BJ (cell line): ENCODE results near the gene NRP1. TPM values are rescaled to one million over a fixed set of nuclear protein-coding genes. Genes with fewer than 3 reads are reported as not detected.

Source experiments
- CTCF ChIA-PET: fragments of 350-600 bp; formaldehyde crosslinking; extraction: SDS; loops from one replicate; lab custom pipeline; 2021; ENCODE audit warnings: antibody characterized with exemption, inconsistent platforms; lab: Yijun Ruan, JAX
- POLR2A ChIA-PET: fragments of 300-600 bp; sonication (Branson Sonifier 250); formaldehyde crosslinking; extraction: SDS; loops from one replicate; lab custom pipeline; 2021; ENCODE audit warnings: antibody characterized with exemption; lab: Charles Lee
- DNase-seq: peaks from one replicate; pipeline ENCODE4 v3.0.0-alpha.2; 2011; ENCODE audit warnings: low read depth
- H3K27me3 ChIP-seq: 2 replicates; pipeline ENCODE4 v1.6.0; 2011; ENCODE audit warnings: low read length; ENCODE audit not compliant: control insufficient read depth, insufficient read depth
- H3K36me3 ChIP-seq: 2 replicates; pipeline ENCODE4 v1.5.1; 2011; ENCODE audit warnings: low read length; ENCODE audit not compliant: control insufficient read depth, insufficient read depth
- H3K4me3 ChIP-seq: 2 replicates; pipeline ENCODE4 v1.5.1; 2011; ENCODE audit warnings: low read depth, mild to moderate bottlenecking, control low read depth, low read length
- CTCF ChIP-seq: IDR thresholded peaks from 2 replicates; pipeline ENCODE4 v1.5.1; 2011; ENCODE audit warnings: low read depth, mild to moderate bottlenecking, control low read depth, inconsistent platforms, low read length, moderate library complexity; ENCODE audit not compliant: insufficient read depth
- polyA plus RNA-seq: library from polyadenylated mRNA; depleted of rRNA; stranded (reverse); fragments of >200 nt; gene quantifications from 2 replicates; pipeline ENCODE4 v1.2.3, GENCODE V29; 2011

NRP1 gene
- polyA plus RNA-seq, 1 experiment: 141 TPM

GRCh38 chr10:33363106-33363505, 28.6 kb upstream of the NRP1 start:
- ChIA-PET POLR2A (no interaction called here), CTCF (no interaction called here)
- DNase-seq: no peak
- TF ChIP-seq CTCF: no peak
- Histone ChIP-seq H3K27me3 (no peaks in the 10 kb centered on the region), H3K36me3 (no peaks in the 10 kb centered on the region), H3K4me3 (no peak overlapping the region)

GRCh38 chr10:33358016-33358415, 23.5 kb upstream of the NRP1 start:
- DNase-seq: no peak
- CTCF ChIA-PET: interaction anchor here (0.6 kb wide), 1 partner anchor 27 kb away, joined by 3 read pairs; no protein-coding TSS in a partner anchor
- POLR2A ChIA-PET: interaction anchor here (0.6 kb wide), 1 partner anchor 9 kb away, joined by 3 read pairs; no protein-coding TSS in a partner anchor
- H3K4me3 ChIP-seq: no peak overlapping the region
- H3K36me3 ChIP-seq: no peaks in the 10 kb centered on the region
- H3K27me3 ChIP-seq: no peaks in the 10 kb centered on the region
- no peak for TF ChIP-seq CTCF

GRCh38 chr10:33355274-33355673, 20.8 kb upstream of the NRP1 start:
- DNase-seq: no peak
- H3K36me3 ChIP-seq: no peaks in the 10 kb centered on the region
- POLR2A ChIA-PET: no interaction called here
- H3K27me3 ChIP-seq: no peaks in the 10 kb centered on the region
- CTCF ChIA-PET: interaction anchor here (1.0 kb wide), 1 partner anchor 18 kb away, joined by 3 read pairs; no protein-coding TSS in a partner anchor
- H3K4me3 ChIP-seq: no peak overlapping the region
- TF ChIP-seq CTCF: no peak

GRCh38 chr10:33353853-33354252, 19.4 kb upstream of the NRP1 start:
- TF ChIP-seq CTCF: no peak
- ChIA-PET CTCF (no interaction called here), POLR2A (no interaction called here)
- DNase-seq: no peak
- Histone ChIP-seq H3K4me3 (no peak overlapping the region), H3K36me3 (no peaks in the 10 kb centered on the region), H3K27me3 (no peaks in the 10 kb centered on the region)

GRCh38 chr10:33353334-33353733, 18.9 kb upstream of the NRP1 start:
- DNase-seq: no peak
- Histone ChIP-seq H3K27me3 (no peaks in the 10 kb centered on the region), H3K36me3 (no peaks in the 10 kb centered on the region), H3K4me3 (no peak overlapping the region)
- ChIA-PET POLR2A (no interaction called here), CTCF (no interaction called here)
- no peak for TF ChIP-seq CTCF
